ENCODE data around the gene GSG1L2. TPM values are rescaled to one million over a fixed set of nuclear protein-coding genes. Genes with fewer than 3 reads are reported as not detected.
A peak's percentile ranks its signal among the peaks of the same experiment; 100 is the strongest.

Gene GSG1L2
- total RNA-seq, 2 donors from 2014 or later, result not detected

GRCh38 chr17:9828296-9829295 lies 6.7 kb upstream of the GSG1L2 start:
- ATAC-seq (peak; percentile 12 to 86), DNase-seq (no peak)
- intact Hi-C loops (cut with DNase I), result no loop called here

- DNase-seq (no peak), ATAC-seq (no peak)
- intact Hi-C loops (cut with DNase I), result no loop called here
Measured at GRCh38 chr17:9825641-9826150, 3.8 kb upstream of the GSG1L2 start, which contains the start of gene GLP2R. Gene GLP2R, plus strand, starts transcription at chr17:9825924. Its CDS starts 140 bp downstream, at chr17:9826064.

- no peak for DNase-seq
- no peak for ATAC-seq
- intact Hi-C loops (cut with DNase I), result no loop called here
Measured at GRCh38 chr17:9824797-9825338, 3.0 kb upstream of the GSG1L2 start.

GRCh38 chr17:9824094-9824493 lies 2.2 kb upstream of the GSG1L2 start:
- intact Hi-C loops (cut with DNase I), result no loop called here
- DNase-seq, result no peak
- no peak for ATAC-seq

GRCh38 chr17:9820448-9820847 lies 1.4 kb downstream of the GSG1L2 start:
- ATAC-seq (no peak), DNase-seq (no peak)
- intact Hi-C loops (cut with DNase I), result no loop called here

GRCh38 chr17:9818760-9819159 lies 3.1 kb downstream of the GSG1L2 start:
- ATAC-seq, result no peak
- DNase-seq, result no peak
- intact Hi-C loops (cut with DNase I), result no loop called here

GRCh38 chr17:9817086-9817485 lies 4.8 kb downstream of the GSG1L2 start:
- intact Hi-C loops (cut with DNase I), result no loop called here
- ATAC-seq (peak; percentile 87 to 89), DNase-seq (no peak)

- no peak for DNase-seq
- no peak for ATAC-seq
- intact Hi-C loops (cut with DNase I), result no loop called here
Measured at GRCh38 chr17:9816472-9816871, 5.4 kb downstream of the GSG1L2 start.

- no peak for DNase-seq
Measured at GRCh38 chr17:9814337-9814945, 7.4 kb downstream of the GSG1L2 start.

GRCh38 chr17:9813166-9813565 lies 8.7 kb downstream of the GSG1L2 start:
- ATAC-seq (no peak), DNase-seq (no peak)
- intact Hi-C loops (cut with DNase I), result no loop called here

More at GRCh38 chr17:9814337-9814945, 7.4 kb downstream of the GSG1L2 start:
- ATAC-seq, result no peak
- intact Hi-C loops (cut with DNase I), result no loop called here

- ATAC-seq (peak; percentile 82 to 89), DNase-seq (no peak)
- intact Hi-C loops (cut with DNase I), result no loop called here
Measured at GRCh38 chr17:9811537-9811936, 10.3 kb downstream of the GSG1L2 start.

GRCh38 chr17:9811086-9811485 lies 10.8 kb downstream of the GSG1L2 start:
- intact Hi-C loops (cut with DNase I), result no loop called here
- DNase-seq (no peak), ATAC-seq (peak in 1 of 2 donors; percentile 4)

- peak; percentile 56 to 79 for ATAC-seq
- DNase-seq, result no peak
- intact Hi-C loops (cut with DNase I), result no loop called here
Measured at GRCh38 chr17:9810100-9810949, 11.6 kb downstream of the GSG1L2 start.

GRCh38 chr17:9809409-9809808 lies 12.5 kb downstream of the GSG1L2 start:
- DNase-seq (no peak), ATAC-seq (no peak)
- intact Hi-C loops (cut with DNase I), result loop anchor here in 1 of 2 donors (10.0 kb wide), 1 partner anchor 75 kb away; no protein-coding TSS in a partner anchor

GRCh38 chr17:9806699-9807098 lies 15.2 kb downstream of the GSG1L2 start:
- intact Hi-C loops (cut with DNase I), result loop anchor here in 1 of 2 donors (10.0 kb wide), 1 partner anchor 78 kb away; no protein-coding TSS in a partner anchor
- ATAC-seq (no peak), DNase-seq (no peak)

GRCh38 chr17:9805769-9806168 lies 16.1 kb downstream of the GSG1L2 start:
- DNase-seq (no peak), ATAC-seq (no peak)
- intact Hi-C loops (cut with DNase I), result loop anchor here in 1 of 2 donors (10.0 kb wide), 1 partner anchor 79 kb away; no protein-coding TSS in a partner anchor

GRCh38 chr17:9802697-9803096 lies 19.2 kb downstream of the GSG1L2 start:
- ATAC-seq (peak; percentile 6 to 10), DNase-seq (no peak)
- intact Hi-C loops (cut with DNase I), result loop anchor here in 1 of 2 donors (10.0 kb wide), 1 partner anchor 82 kb away; no protein-coding TSS in a partner anchor

- DNase-seq (peak; percentile 38), ATAC-seq (peak; percentile 70 to 72)
- intact Hi-C loops (cut with DNase I), result loop anchor here in 1 of 2 donors (10.0 kb wide), 1 partner anchor 83 kb away; no protein-coding TSS in a partner anchor
Measured at GRCh38 chr17:9802294-9802693, 19.6 kb downstream of the GSG1L2 start.

Data from left cardiac atrium (tissue), 4 donors.